Subcutaneous adipose tissue (tissue), 4 donors: ENCODE measurements around the gene SMIM24. TPM values are rescaled to one million over a fixed set of nuclear protein-coding genes. Genes with fewer than 3 reads are reported as not detected.

Experiments
- CTCF ChIP-seq: fragments of 450-650 bp; IDR thresholded peaks from one replicate; pipeline ENCODE4 v1.5.1; 2016; ENCODE audit warnings: low read depth, mild to moderate bottlenecking, control low read depth, antibody characterized with exemption, moderate library complexity
- total RNA-seq, 4 donors: library from RNA; depleted of rRNA; stranded (reverse); fragments of >200 nt; gene quantifications; one replicate each; pipeline ENCODE4 v1.1.0, GENCODE V29; 2016

The SMIM24 gene
- total RNA-seq, 4 donors from 2014 or later: not detected

- TF ChIP-seq CTCF: no peak
Measured at GRCh38 chr19:3458229-3459088, 21.9 kb downstream of the SMIM24 start.

GRCh38 chr19:3457528-3458228 is 22.6 kb downstream of the SMIM24 start:
- no peak for TF ChIP-seq CTCF

GRCh38 chr19:3456925-3457527 is 23.3 kb downstream of the SMIM24 start:
- no peak for TF ChIP-seq CTCF

- no peak for TF ChIP-seq CTCF
Measured at GRCh38 chr19:3455960-3456601, 24.2 kb downstream of the SMIM24 start.

GRCh38 chr19:3455393-3455955 is 24.9 kb downstream of the SMIM24 start:
- no peak for TF ChIP-seq CTCF

GRCh38 chr19:3454656-3455392 is 25.5 kb downstream of the SMIM24 start:
- TF ChIP-seq CTCF: no peak
